IPS-18a (cell line): ENCODE measurements around the gene GRAMD4.
"Not testable (repeated sequence)": the region's sequence is repeated elsewhere in the genome, so short reads cannot be mapped to it uniquely, and the experiment has no call there.

Source experiments
- H3K27ac ChIP-seq: one replicate; pipeline ENCODE4 v1.5.1; 2013; ENCODE audit warnings: low read length
- H3K27me3 ChIP-seq: one replicate; pipeline ENCODE4 v1.6.1; 2013; ENCODE audit warnings: mild to moderate bottlenecking, low read length; ENCODE audit not compliant: control insufficient read depth, insufficient read depth
- H3K36me3 ChIP-seq: one replicate; pipeline ENCODE4 v1.6.1; 2013; ENCODE audit warnings: low read depth, low read length; ENCODE audit not compliant: control insufficient read depth
- H3K4me1 ChIP-seq: one replicate; pipeline ENCODE4 v1.6.1; 2013; ENCODE audit warnings: low read depth, low read length; ENCODE audit not compliant: control insufficient read depth
- H3K4me3 ChIP-seq: one replicate; pipeline ENCODE4 v1.5.1; 2013; ENCODE audit warnings: low read length
- H3K9ac ChIP-seq: one replicate; pipeline ENCODE4 v1.6.1; 2013; ENCODE audit warnings: mild to moderate bottlenecking, low read length, moderate library complexity
- H3K9me3 ChIP-seq: one replicate; pipeline ENCODE4 v1.6.1; 2013; ENCODE audit warnings: low read depth, low read length; ENCODE audit not compliant: control insufficient read depth

Gene GRAMD4

DNA sequence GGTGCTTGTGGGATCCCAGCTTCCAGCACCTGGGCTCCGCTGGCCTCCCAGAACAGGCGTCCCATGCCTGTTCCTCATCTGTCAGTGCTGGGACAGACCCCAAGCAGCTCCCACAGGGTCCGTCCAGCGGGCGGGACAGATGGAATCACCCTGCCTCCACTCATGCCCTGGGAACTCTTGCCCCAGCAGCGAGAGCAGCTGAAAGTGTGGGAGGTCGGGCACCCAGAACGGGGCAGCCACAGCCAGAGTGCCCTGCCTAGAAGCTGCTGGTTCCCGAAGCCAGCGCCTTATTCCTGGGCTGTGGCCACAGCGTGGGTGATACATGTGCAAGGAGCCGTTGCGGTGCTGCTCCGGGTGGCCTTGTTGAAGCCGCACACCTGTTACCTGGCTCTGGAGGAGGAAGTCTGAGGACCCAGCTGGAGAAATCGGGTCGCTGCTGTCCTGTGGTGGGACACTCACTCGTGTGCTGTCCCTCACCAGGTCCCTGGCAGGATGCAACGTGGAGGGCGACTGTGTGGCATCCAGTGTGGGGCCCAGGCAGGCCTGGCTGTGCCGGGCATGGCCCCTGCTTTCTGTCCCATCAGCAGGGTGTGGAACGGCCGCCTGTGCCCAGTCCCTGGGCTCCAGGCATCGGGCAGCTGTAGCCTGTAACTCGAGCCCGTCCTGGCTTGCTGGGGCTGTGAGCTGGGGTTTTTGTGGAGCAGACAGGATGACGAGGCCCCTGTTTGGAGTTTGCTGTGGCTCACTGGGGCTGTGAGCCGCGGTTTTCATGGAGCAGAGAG lies 16.2 kb downstream of the GRAMD4 start:
- Histone ChIP-seq H3K27me3 (no peaks in the 10 kb centered on the region), H3K27ac (no peak overlapping the region), H3K9me3 (no peaks in the 10 kb centered on the region), H3K4me3 (no peak overlapping the region), H3K4me1 (no peaks in the 10 kb centered on the region), H3K9ac (no peak overlapping the region), H3K36me3 (no peaks in the 10 kb centered on the region)

- no peaks in the 10 kb centered on the region for H3K9me3 ChIP-seq
- no peaks in the 10 kb centered on the region for H3K4me1 ChIP-seq
- H3K4me3 ChIP-seq = no peak overlapping the region
- H3K36me3 ChIP-seq = no peaks in the 10 kb centered on the region
- no peak overlapping the region for H3K27ac ChIP-seq
- H3K9ac ChIP-seq = no peak overlapping the region
- H3K27me3 ChIP-seq = no peaks in the 10 kb centered on the region
Observed at GRCh38 chr22:46637711-46638600, 17.8 kb downstream of the GRAMD4 start.

GRCh38 chr22:46638601-46639431 lies 18.6 kb downstream of the GRAMD4 start:
- Histone ChIP-seq H3K9me3 (no peaks in the 10 kb centered on the region), H3K27ac (no peak overlapping the region), H3K36me3 (no peaks in the 10 kb centered on the region), H3K4me1 (no peaks in the 10 kb centered on the region), H3K9ac (no peak overlapping the region), H3K27me3 (no peaks in the 10 kb centered on the region), H3K4me3 (no peak overlapping the region)

DNA sequence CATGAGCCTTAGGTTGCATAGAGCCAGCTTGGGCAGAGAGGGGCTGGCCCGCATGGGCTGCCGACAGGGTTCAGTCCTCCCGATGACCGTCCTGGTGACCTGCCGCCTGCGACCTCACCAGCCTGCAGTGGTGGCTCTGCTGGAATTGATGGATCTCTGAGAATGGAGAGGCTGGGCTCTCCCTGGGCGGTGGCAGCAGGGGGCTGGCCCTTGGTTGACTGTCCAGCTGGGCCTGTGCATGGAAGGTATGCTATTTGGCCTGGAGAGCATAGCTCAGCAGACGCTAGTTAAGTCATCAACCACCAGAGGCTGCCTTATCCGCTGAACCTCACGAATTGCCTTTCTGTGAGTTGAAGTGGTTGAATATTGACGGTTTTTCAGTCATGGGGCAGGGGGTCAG lies 19.7 kb downstream of the GRAMD4 start:
- Histone ChIP-seq H3K9ac (no peak overlapping the region), H3K4me3 (no peak overlapping the region), H3K27ac (no peak overlapping the region), H3K36me3 (no peaks in the 10 kb centered on the region), H3K27me3 (no peaks in the 10 kb centered on the region), H3K4me1 (no peaks in the 10 kb centered on the region), H3K9me3 (no peaks in the 10 kb centered on the region)

GRCh38 chr22:46640293-46641055 lies 20.3 kb downstream of the GRAMD4 start:
- Histone ChIP-seq H3K27ac (no peak overlapping the region), H3K4me1 (no peaks in the 10 kb centered on the region), H3K9ac (no peak overlapping the region)

DNA sequence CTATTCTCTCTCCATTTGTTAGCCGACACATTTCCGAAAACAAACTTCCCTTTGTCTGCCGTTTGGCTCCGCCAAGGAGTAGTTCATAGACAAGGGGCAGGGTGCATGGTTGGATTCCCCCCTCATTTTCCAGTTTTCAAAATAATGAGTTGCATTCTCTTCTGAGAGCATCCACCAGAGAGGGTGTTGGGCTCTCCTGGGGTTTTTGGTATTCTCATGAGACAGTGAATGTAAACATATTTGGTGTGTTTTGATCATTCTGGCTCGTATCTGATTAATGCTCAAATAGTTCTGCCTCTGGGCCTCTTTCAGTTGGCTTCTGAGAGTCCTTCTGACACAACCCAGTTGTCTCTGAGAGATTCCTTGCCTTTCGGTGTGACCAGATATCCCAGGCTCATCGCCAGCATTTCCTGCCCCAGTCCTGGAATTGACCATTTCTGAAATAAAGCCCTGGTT lies 21.7 kb downstream of the GRAMD4 start:
- Histone ChIP-seq H3K4me3 (no peak overlapping the region), H3K27ac (no peak overlapping the region), H3K36me3 (no peaks in the 10 kb centered on the region), H3K4me1 (no peaks in the 10 kb centered on the region), H3K27me3 (no peaks in the 10 kb centered on the region), H3K9me3 (no peaks in the 10 kb centered on the region), H3K9ac (no peak overlapping the region)

More at GRCh38 chr22:46640293-46641055, 20.3 kb downstream of the GRAMD4 start:
- Histone ChIP-seq H3K36me3 (no peaks in the 10 kb centered on the region), H3K4me3 (no peak overlapping the region), H3K27me3 (no peaks in the 10 kb centered on the region), H3K9me3 (no peaks in the 10 kb centered on the region)

GRCh38 chr22:46642840-46643480 lies 22.8 kb downstream of the GRAMD4 start:
- H3K27me3 ChIP-seq, H3K9me3 ChIP-seq, H3K27ac ChIP-seq, H3K4me3 ChIP-seq, H3K36me3 ChIP-seq, H3K4me1 ChIP-seq, H3K9ac ChIP-seq: not testable (repeated sequence)

DNA sequence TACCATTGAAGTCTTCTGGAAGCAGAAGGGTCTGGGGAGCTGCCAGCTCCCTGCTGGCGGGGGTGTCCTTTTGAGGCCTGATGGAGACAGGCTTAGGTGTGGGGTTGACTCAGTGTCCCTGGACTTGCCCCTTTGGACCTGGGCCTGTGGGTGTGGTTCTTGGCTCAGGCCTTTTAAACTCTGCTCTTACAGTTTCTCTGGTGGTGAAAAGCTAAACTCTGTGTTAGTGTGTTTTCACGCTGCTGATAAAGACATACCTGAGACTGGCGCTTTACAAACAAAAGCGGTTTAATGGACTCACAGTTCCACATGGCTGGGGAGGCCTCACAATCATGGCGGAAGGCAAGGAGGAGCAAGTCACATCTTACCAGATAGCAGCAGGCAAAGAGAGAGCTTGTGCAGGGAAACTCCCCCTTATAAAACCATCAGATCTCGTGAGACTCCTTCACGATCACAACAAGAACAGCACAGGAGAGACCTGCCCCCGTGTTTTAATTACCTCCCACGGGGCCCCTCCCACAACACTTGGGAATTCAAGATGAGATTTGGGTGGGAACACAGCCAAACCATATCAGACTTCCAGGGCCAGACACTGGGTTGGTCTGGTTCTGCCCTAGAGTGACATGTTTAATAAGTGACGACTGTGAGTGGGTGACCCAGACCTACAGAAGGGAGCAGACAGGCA lies 26.5 kb downstream of the GRAMD4 start:
- H3K4me3 ChIP-seq = no peak overlapping the region
- no peaks in the 10 kb centered on the region for H3K9me3 ChIP-seq
- H3K36me3 ChIP-seq = no peaks in the 10 kb centered on the region
- no peaks in the 10 kb centered on the region for H3K27me3 ChIP-seq
- H3K4me1 ChIP-seq = no peaks in the 10 kb centered on the region
- no peak overlapping the region for H3K27ac ChIP-seq
- H3K9ac ChIP-seq = no peak overlapping the region

GRCh38 chr22:46648225-46648820 lies 28.1 kb downstream of the GRAMD4 start:
- not testable (repeated sequence) for H3K4me1 ChIP-seq

More at GRCh38 chr22:46648225-46648820, 28.1 kb downstream of the GRAMD4 start:
- H3K9me3 ChIP-seq, H3K36me3 ChIP-seq, H3K9ac ChIP-seq, H3K27ac ChIP-seq, H3K27me3 ChIP-seq, H3K4me3 ChIP-seq: not testable (repeated sequence)
